Activated CD8-positive, alpha-beta memory T cell treated with anti-CD3 and anti-CD28 coated beads, Interleukin-2, amount 50 U/mL, for 24 hours (primary cell): ENCODE measurements around the gene TBC1D10A.
A peak's percentile ranks its signal among the peaks of the same experiment; 100 is the strongest.

Experiments
- DNase-seq: peaks from one replicate; pipeline ENCODE4 v3.0.0-alpha.2; 2020; ENCODE audit errors: extremely low read depth

Gene TBC1D10A

GRCh38 chr22:30326706-30327362 is at the start of gene TBC1D10A:
TBC1D10A (minus strand) TSS chr22:30326941; CDS start chr22:30326881, 60 bp downstream.
- DNase-seq, result peak; percentile 62

- DNase-seq, result no peak
These were observed 48.6 kb upstream of the TBC1D10A start for GRCh38 chr22:30375312-30375849.

GRCh38 chr22:30373331-30374325 is 46.9 kb upstream of the TBC1D10A start:
- DNase-seq, result no peak

GRCh38 chr22:30372915-30373314 is 46.2 kb upstream of the TBC1D10A start:
- DNase-seq, result no peak

GRCh38 chr22:30371981-30372380 is 45.2 kb upstream of the TBC1D10A start:
- DNase-seq, result no peak

- DNase-seq, result no peak
These were observed 44.6 kb upstream of the TBC1D10A start for GRCh38 chr22:30371321-30371720.

- DNase-seq, result no peak
These were observed 44.0 kb upstream of the TBC1D10A start for GRCh38 chr22:30370641-30371230.

- no peak for DNase-seq
These were observed 41.7 kb upstream of the TBC1D10A start for GRCh38 chr22:30368420-30368819.

- no peak for DNase-seq
These were observed 39.1 kb upstream of the TBC1D10A start for GRCh38 chr22:30365891-30366290.

GRCh38 chr22:30362651-30363281 is 36.0 kb upstream of the TBC1D10A start:
- no peak for DNase-seq

GRCh38 chr22:30361916-30362650 is 35.3 kb upstream of the TBC1D10A start:
- no peak for DNase-seq

- DNase-seq, result no peak
These were observed 31.8 kb upstream of the TBC1D10A start for GRCh38 chr22:30358541-30358940.

GRCh38 chr22:30357650-30358215 is 31.0 kb upstream of the TBC1D10A start:
- no peak for DNase-seq

GRCh38 chr22:30357236-30357570 is 30.5 kb upstream of the TBC1D10A start:
- DNase-seq, result no peak

GRCh38 chr22:30356449-30357235 is 29.9 kb upstream of the TBC1D10A start, which contains the start of the genes CCDC157 and SF3A1:
CCDC157 (plus strand) TSS chr22:30357007; CDS start chr22:30366001, 8,994 bp downstream.
SF3A1 (minus strand) TSS chr22:30356894; CDS start chr22:30356792, 102 bp downstream.
- DNase-seq, result peak; percentile 61

GRCh38 chr22:30354644-30355043 is 27.9 kb upstream of the TBC1D10A start:
- no peak for DNase-seq

- DNase-seq, result no peak
These were observed 24.5 kb upstream of the TBC1D10A start for GRCh38 chr22:30351226-30351625.

- no peak for DNase-seq
These were observed 22.1 kb upstream of the TBC1D10A start for GRCh38 chr22:30348809-30349208.

- DNase-seq, result no peak
These were observed 21.7 kb upstream of the TBC1D10A start for GRCh38 chr22:30348404-30348803.
